ENCODE results near the gene MDP1. TPM values are rescaled to one million over a fixed set of nuclear protein-coding genes. Genes with fewer than 3 reads are reported as not detected.
"Not testable (repeated sequence)": the region's sequence is repeated elsewhere in the genome, so short reads cannot be mapped to it uniquely, and the experiment has no call there.

The MDP1 gene
- total and polyA plus RNA-seq, 10 donors, result 11.0 to 39.6 (median 22.4) TPM

DNA sequence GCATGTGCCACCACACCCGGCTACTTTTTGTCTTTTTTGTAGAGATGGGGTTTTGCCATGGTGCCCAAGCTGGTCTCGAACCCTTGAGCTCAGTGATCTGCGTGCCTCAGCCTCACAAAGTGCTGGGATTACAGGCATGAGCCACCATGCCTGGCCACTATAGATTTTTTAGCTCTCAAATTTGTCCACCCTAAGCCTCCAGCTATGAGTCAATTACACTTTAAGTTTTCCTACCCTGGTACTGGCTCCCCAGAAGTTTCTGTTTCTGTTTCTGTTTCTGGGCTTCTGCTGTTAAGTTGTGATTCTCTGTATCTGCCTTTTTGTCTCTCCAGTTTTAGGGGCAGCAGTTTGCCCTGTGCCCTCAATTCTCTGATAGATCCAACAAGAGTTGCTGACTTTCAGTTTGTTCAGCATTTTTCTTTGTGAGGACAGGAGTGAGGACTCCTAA, 30.9 kb upstream of the MDP1 start:
- H3K4me1 ChIP-seq, result peaks cover 8 to 52% (median 23%) of the 10 kb centered on the region in 6 donors
- H3K27ac ChIP-seq, result peak overlapping the region; percentile 48 to 81 (median 76)

DNA sequence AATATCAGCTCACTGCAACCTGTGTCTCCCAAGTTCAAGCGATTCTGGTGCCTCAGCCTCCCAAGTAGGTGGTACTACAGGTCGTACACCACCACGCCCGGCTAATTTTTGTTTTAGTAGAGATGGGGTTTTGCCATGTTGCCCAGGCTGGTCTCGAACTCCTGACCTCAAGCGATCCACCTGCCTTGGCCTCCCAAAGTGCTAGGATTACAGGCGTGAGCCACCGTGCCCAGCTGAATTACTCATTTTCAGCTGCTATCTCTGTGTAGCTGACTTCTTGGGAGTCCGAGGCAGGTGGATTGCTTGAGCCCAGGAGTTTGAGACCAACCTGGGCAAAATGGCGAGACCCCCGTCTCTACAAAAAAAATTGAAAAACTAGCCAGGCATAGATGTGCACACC, 29.5 kb upstream of the MDP1 start:
- H3K27ac ChIP-seq; DNase-seq; H3K27me3 ChIP-seq (replicated peaks in 1 of 7); H3K4me3 ChIP-seq; H3K9me3 ChIP-seq; intact Hi-C loops (cut with DNase I; ENCODE audit: low total_unique reads): not testable (repeated sequence)
- 95 to 97% (median 97%) methylated on average over 11 of the region's 11 CpGs for WGBS, 5 donors
- Histone ChIP-seq H3K4me1 (peaks cover 22 to 53% (median 34%) of the 10 kb centered on the region in 6 donors), H3K36me3 (peaks cover 0 to 22% (median 9%) of the 10 kb centered on the region in 6 donors)

More for the DNA sequence above, 30.9 kb upstream of the MDP1 start:
- H3K4me3 ChIP-seq, result peak overlapping the region in 1 of 8 donors; percentile 19
- DNase-seq, result no peak
- no peak for TF ChIP-seq POLR2A (IDR thresholded peaks at IDR 0.05)
- no peak for TF ChIP-seq POLR2AphosphoS5 (IDR thresholded peaks at IDR 0.05)
- TF ChIP-seq, protein P1, sequence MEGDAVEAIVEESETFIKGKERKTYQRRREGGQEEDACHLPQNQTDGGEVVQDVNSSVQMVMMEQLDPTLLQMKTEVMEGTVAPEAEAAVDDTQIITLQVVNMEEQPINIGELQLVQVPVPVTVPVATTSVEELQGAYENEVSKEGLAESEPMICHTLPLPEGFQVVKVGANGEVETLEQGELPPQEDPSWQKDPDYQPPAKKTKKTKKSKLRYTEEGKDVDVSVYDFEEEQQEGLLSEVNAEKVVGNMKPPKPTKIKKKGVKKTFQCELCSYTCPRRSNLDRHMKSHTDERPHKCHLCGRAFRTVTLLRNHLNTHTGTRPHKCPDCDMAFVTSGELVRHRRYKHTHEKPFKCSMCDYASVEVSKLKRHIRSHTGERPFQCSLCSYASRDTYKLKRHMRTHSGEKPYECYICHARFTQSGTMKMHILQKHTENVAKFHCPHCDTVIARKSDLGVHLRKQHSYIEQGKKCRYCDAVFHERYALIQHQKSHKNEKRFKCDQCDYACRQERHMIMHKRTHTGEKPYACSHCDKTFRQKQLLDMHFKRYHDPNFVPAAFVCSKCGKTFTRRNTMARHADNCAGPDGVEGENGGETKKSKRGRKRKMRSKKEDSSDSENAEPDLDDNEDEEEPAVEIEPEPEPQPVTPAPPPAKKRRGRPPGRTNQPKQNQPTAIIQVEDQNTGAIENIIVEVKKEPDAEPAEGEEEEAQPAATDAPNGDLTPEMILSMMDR (IDR thresholded peaks at IDR 0.05 in 8 of 11, conservative IDR thresholded peaks at IDR 0.05 in 3 of 11), result no peak
- peaks cover 0 to 9% (median 0%) of the 10 kb centered on the region in 6 donors for H3K36me3 ChIP-seq
- intact Hi-C loops (cut with DNase I; ENCODE audit: low total_unique reads), result no loop called here
- no peaks in the 10 kb centered on the region for H3K9me3 ChIP-seq
- H3K27me3 ChIP-seq (replicated peaks in 1 of 7), result no peaks in the 10 kb centered on the region
- WGBS, 5 donors, result 75 to 87% (median 82%) methylated on average over 3 of the region's 3 CpGs

DNA sequence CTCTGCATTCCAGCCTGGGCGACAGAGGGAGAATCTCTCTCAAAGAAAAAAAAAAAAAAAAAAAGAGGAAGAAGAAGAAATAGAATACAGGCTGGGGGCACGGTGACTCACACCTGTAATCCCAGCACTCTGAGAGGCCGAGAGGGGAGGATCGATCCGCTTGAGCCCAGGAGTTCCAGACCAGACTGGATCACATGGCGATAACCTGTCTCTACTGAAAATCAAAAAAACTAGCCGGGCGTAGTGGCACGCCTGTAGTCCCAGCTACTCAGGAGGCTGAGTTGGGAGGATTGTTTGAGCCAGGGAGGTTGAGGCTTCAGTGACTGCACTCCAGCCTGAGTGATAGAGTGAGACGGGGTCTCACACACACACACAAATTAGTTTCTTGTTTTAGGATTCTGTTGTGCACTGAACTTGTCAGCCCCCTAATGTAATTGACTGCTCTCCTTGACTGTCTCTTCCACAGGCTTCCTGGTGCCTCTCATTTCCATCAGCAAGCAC, 27.5 kb upstream of the MDP1 start:
- peak; percentile 81 for DNase-seq
- Histone ChIP-seq H3K36me3 (peaks cover 3 to 33% (median 28%) of the 10 kb centered on the region in 6 donors), H3K27me3 (replicated peaks in 1 of 7) (no peaks in the 10 kb centered on the region), H3K4me3 (peak overlapping the region; percentile 58 to 83 (median 68)), H3K4me1 (peaks cover 40 to 71% (median 53%) of the 10 kb centered on the region in 6 donors), H3K27ac (peak overlapping the region; percentile 97 to 100 (median 99)), H3K9me3 (no peaks in the 10 kb centered on the region)
- no peak for TF ChIP-seq POLR2AphosphoS5 (IDR thresholded peaks at IDR 0.05)
- no peak for TF ChIP-seq POLR2A (IDR thresholded peaks at IDR 0.05)
- TF ChIP-seq, protein P1 (IDR thresholded peaks at IDR 0.05 in 8 of 11, conservative IDR thresholded peaks at IDR 0.05 in 3 of 11), result no peak
- WGBS, 5 donors, result 36 to 54% (median 37%) methylated on average over 10 of the region's 10 CpGs
- intact Hi-C loops (cut with DNase I; ENCODE audit: low total_unique reads), result loop anchor here (2.0 kb wide), 1 partner anchor 55 kb away; the partner anchor contains the start of genes DHRS1 and NOP9

DNA sequence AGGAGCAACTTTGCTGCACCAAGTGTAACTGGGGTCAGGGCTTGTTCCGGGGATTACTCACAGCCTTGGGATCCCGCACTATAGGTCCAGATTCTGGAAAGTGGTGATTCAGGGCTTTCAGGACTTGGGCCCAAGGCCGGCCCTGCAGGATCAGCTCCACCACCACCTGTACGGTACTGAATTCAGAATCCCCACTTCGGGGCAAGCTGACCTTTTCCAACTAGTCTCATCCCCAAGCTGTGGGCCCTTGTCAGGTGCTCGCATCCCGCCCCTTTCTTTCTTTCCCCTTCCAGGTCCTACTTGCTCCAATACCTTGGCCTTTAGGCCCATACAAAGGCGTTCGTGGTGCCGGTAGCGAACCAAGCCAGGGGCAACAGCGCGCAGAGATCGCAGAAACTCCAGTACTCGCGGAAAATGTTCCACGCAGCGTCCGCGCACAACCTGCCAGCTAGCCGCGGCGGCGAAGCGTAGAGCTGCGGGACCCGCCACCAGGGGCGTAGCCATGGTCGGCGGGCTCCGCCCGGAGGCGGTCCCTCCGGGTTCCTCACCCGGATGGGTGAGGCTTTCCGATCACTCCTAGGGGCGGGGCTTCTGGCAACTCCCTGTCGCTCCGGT, 26.1 kb upstream of the MDP1 start:
- intact Hi-C loops (cut with DNase I; ENCODE audit: low total_unique reads), result loop anchor here (2.0 kb wide), 1 partner anchor 57 kb away; the partner anchor contains the start of genes DHRS1 and NOP9
- 2 to 8% (median 3%) methylated on average over 20 to 39 of the region's 39 CpGs for WGBS, 5 donors
- H3K27ac ChIP-seq, result peak overlapping the region; percentile 97 to 100 (median 99)
- peak; percentile 99 for DNase-seq
- peak overlapping the region; percentile 58 to 83 (median 68) for H3K4me3 ChIP-seq
- TF ChIP-seq, protein P1 (IDR thresholded peaks at IDR 0.05 in 8 of 11, conservative IDR thresholded peaks at IDR 0.05 in 3 of 11), result peak; percentile 64 to 91 (median 86)
- TF ChIP-seq POLR2A (IDR thresholded peaks at IDR 0.05) (no peak), POLR2AphosphoS5 (IDR thresholded peaks at IDR 0.05) (no peak)
- no peaks in the 10 kb centered on the region for H3K27me3 ChIP-seq (replicated peaks in 1 of 7)
- H3K4me1 ChIP-seq, result peaks cover 39 to 78% (median 58%) of the 10 kb centered on the region in 6 donors
- no peaks in the 10 kb centered on the region for H3K9me3 ChIP-seq
- peaks cover 3 to 47% (median 43%) of the 10 kb centered on the region in 6 donors for H3K36me3 ChIP-seq

Measured in spleen (tissue), 11 donors.